Stimulated activated CD4-positive, alpha-beta T cell treated with anti-CD3 and anti-CD28 coated beads, Interleukin-1b, Interleukin-23, amount 100 ng/mL, for 1 hour (primary cell): ENCODE measurements around the gene ARHGEF11.

Experiments
- DNase-seq, 2 donors: peaks; one replicate each; pipeline ENCODE4 v3.0.0-alpha.2; 2020; ENCODE audit warnings: low read depth in 2 of 2

The ARHGEF11 gene

GRCh38 chr1:157047062-157047410 is 1.5 kb upstream of the ARHGEF11 start:
- DNase-seq, result no peak

- DNase-seq, result no peak
Measured at GRCh38 chr1:157044326-157044725, 1.2 kb downstream of the ARHGEF11 start.

- DNase-seq, result no peak
Measured at GRCh38 chr1:157043685-157044084, 1.9 kb downstream of the ARHGEF11 start.

GRCh38 chr1:157042846-157043245 is 2.7 kb downstream of the ARHGEF11 start:
- DNase-seq, result no peak

- no peak for DNase-seq
Measured at GRCh38 chr1:157040802-157041201, 4.7 kb downstream of the ARHGEF11 start.

GRCh38 chr1:157035121-157035520 is 10.4 kb downstream of the ARHGEF11 start:
- DNase-seq, result no peak

- DNase-seq, result no peak
Measured at GRCh38 chr1:157034137-157034800, 11.3 kb downstream of the ARHGEF11 start.

- no peak for DNase-seq
Measured at GRCh38 chr1:157033357-157033876, 12.1 kb downstream of the ARHGEF11 start.

- DNase-seq, result no peak
Measured at GRCh38 chr1:157032303-157032702, 13.2 kb downstream of the ARHGEF11 start.

GRCh38 chr1:157030728-157031127 is 14.8 kb downstream of the ARHGEF11 start:
- DNase-seq, result no peak

- DNase-seq, result no peak
Measured at GRCh38 chr1:157028674-157029073, 16.9 kb downstream of the ARHGEF11 start.

- no peak for DNase-seq
Measured at GRCh38 chr1:157025856-157026255, 19.7 kb downstream of the ARHGEF11 start.

- no peak for DNase-seq
Measured at GRCh38 chr1:157025385-157025784, 20.2 kb downstream of the ARHGEF11 start.

- DNase-seq, result no peak
Measured at GRCh38 chr1:157021688-157022087, 23.9 kb downstream of the ARHGEF11 start.

- no peak for DNase-seq
Measured at GRCh38 chr1:157019457-157019856, 26.1 kb downstream of the ARHGEF11 start.

- no peak for DNase-seq
Measured at GRCh38 chr1:157011845-157012244, 33.7 kb downstream of the ARHGEF11 start.

- DNase-seq, result no peak
Measured at GRCh38 chr1:157008502-157008901, 37.0 kb downstream of the ARHGEF11 start.

GRCh38 chr1:157007306-157007705 is 38.2 kb downstream of the ARHGEF11 start:
- DNase-seq, result no peak

GRCh38 chr1:157006676-157007075 is 38.9 kb downstream of the ARHGEF11 start:
- no peak for DNase-seq

GRCh38 chr1:157005965-157006364 is 39.6 kb downstream of the ARHGEF11 start:
- no peak for DNase-seq

GRCh38 chr1:157004806-157005205 is 40.7 kb downstream of the ARHGEF11 start:
- no peak for DNase-seq

GRCh38 chr1:157004327-157004726 is 41.2 kb downstream of the ARHGEF11 start:
- DNase-seq, result no peak

GRCh38 chr1:157001304-157001703 is 44.2 kb downstream of the ARHGEF11 start:
- DNase-seq, result no peak

- no peak for DNase-seq
Measured at GRCh38 chr1:157000686-157001085, 44.9 kb downstream of the ARHGEF11 start.
